Measurements from ENCODE around the gene CSMD2. TPM values are rescaled to one million over a fixed set of nuclear protein-coding genes. Genes with fewer than 3 reads are reported as not detected.

CSMD2 gene
- total and polyA plus RNA-seq, 2 donors from 2014 or later, result 0.47 TPM; not detected in 1

DNA sequence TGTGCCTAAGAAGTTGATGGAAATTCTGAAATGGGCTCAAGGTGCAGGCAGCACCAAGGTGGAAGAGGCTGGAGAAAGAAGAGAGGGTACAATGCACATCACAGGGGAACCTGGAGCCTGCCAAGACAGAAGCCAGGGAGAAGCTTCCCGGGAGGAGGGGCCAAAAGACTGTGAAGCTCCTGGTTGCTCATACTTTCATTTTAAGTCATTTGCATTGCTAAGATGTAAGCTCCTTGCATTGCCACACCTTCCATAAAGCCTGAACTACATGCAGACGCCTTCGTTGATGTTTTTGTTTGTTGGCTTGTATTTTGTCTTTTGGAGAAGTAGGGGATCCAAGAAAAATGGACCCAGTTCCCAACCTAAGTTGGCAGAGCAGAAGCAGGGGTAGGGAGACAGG is 232.2 kb downstream of the CSMD2 start:
- TF ChIP-seq, protein P1, sequence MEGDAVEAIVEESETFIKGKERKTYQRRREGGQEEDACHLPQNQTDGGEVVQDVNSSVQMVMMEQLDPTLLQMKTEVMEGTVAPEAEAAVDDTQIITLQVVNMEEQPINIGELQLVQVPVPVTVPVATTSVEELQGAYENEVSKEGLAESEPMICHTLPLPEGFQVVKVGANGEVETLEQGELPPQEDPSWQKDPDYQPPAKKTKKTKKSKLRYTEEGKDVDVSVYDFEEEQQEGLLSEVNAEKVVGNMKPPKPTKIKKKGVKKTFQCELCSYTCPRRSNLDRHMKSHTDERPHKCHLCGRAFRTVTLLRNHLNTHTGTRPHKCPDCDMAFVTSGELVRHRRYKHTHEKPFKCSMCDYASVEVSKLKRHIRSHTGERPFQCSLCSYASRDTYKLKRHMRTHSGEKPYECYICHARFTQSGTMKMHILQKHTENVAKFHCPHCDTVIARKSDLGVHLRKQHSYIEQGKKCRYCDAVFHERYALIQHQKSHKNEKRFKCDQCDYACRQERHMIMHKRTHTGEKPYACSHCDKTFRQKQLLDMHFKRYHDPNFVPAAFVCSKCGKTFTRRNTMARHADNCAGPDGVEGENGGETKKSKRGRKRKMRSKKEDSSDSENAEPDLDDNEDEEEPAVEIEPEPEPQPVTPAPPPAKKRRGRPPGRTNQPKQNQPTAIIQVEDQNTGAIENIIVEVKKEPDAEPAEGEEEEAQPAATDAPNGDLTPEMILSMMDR (IDR thresholded peaks at IDR 0.05; ENCODE audit: borderline replicate concordance, extremely low read depth, insufficient read depth), result no peak

DNA sequence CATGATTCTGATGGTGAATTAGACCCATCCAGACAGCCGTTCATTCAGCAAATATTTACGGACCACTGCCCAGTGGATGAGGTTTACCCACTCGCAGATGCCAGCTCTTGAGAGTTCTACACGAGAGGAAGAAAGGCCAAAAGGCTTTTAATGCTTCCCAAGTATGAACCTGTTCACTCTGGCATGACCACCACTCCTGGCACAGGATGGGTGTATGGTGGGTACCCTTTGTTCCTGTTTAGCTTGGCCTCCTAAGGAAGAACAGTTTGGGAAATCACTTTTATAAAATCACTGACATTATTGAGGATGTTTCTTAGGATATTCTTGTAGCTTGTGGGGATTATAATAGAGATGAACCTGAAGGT is 233.9 kb downstream of the CSMD2 start:
- no peaks in the 10 kb centered on the region for H3K9me3 ChIP-seq (ENCODE audit: control insufficient read depth in 2 of 3, insufficient read depth in 1 of 3, low read length in 3 of 3)
- H3K4me3 ChIP-seq (ENCODE audit: low read length in 3 of 3), result no peak overlapping the region
- FAIRE-seq (no peak), DNase-seq (no peak)
- TF ChIP-seq, protein P1 (IDR thresholded peaks at IDR 0.05; ENCODE audit: borderline replicate concordance, extremely low read depth, insufficient read depth), result no peak
- H3K36me3 ChIP-seq (ENCODE audit: control insufficient read depth in 2 of 3, insufficient read depth in 3 of 3, low read length in 3 of 3), result no peaks in the 10 kb centered on the region
- H3K27me3 ChIP-seq (ENCODE audit: control insufficient read depth, insufficient read depth, low read length), result no peaks in the 10 kb centered on the region
- intact Hi-C loops (cut with DNase I), result no loop called here
- H3K27ac ChIP-seq (ENCODE audit: low read depth in 2 of 2, low read length in 2 of 2), result no peak overlapping the region
- H3K9ac ChIP-seq (ENCODE audit: low read length in 3 of 3), result no peak overlapping the region
- no peaks in the 10 kb centered on the region for H3K4me1 ChIP-seq (ENCODE audit: control insufficient read depth in 2 of 3, insufficient read depth in 2 of 3, low read depth in 1 of 3, low read length in 3 of 3)

More for the DNA sequence above, 232.2 kb downstream of the CSMD2 start:
- DNase-seq (no peak), FAIRE-seq (no peak)
- H3K4me1 ChIP-seq (ENCODE audit: control insufficient read depth in 2 of 3, insufficient read depth in 2 of 3, low read depth in 1 of 3, low read length in 3 of 3), result no peaks in the 10 kb centered on the region
- H3K4me3 ChIP-seq (ENCODE audit: low read length in 3 of 3), result no peak overlapping the region
- H3K36me3 ChIP-seq (ENCODE audit: control insufficient read depth in 2 of 3, insufficient read depth in 3 of 3, low read length in 3 of 3), result no peaks in the 10 kb centered on the region
- H3K9ac ChIP-seq (ENCODE audit: low read length in 3 of 3), result no peak overlapping the region
- H3K27me3 ChIP-seq (ENCODE audit: control insufficient read depth, insufficient read depth, low read length), result no peaks in the 10 kb centered on the region
- H3K27ac ChIP-seq (ENCODE audit: low read depth in 2 of 2, low read length in 2 of 2), result no peak overlapping the region
- intact Hi-C loops (cut with DNase I), result no loop called here
- H3K9me3 ChIP-seq (ENCODE audit: control insufficient read depth in 2 of 3, insufficient read depth in 1 of 3, low read length in 3 of 3), result no peaks in the 10 kb centered on the region

DNA sequence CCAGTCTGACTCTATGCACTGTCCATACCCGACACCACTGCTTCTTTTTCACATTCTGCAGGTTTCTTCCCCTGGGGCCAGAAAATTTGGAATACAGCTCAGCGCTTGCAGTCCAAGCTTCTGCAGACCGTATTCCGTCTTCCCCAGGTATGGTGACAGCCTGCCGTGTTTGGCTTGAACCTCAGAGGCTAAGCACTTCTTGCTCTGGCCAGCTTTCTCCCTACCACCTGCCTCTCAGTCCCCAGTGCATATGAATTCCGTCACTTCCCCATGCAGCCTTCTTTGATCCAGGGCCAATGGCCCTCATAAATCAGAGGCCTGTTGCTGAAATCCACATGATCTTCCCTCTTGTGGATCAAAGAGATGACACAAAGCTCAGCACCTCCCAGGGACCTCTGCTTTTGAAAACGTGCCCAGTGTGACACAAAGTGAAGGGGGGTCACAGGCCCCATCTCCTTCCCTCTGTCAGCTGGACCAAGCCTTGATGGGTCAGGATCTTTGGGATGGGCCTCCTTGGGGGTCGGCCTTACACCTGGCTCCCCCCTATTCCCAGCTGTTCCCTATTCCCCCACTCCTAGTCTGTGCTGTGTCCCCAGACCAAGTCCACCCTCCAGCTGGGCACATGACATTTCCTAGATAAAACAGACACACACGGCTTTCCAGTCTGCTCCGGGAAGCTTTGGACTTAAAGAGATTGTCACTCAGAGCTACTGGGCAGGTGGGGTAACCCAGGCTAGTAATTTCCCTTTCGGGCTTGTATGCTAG is 234.5 kb downstream of the CSMD2 start:
- DNase-seq (peak in 2 of 5 donors; percentile 18 to 27), FAIRE-seq (no peak)
- Histone ChIP-seq H3K9ac (ENCODE audit: low read length in 3 of 3) (no peak overlapping the region), H3K4me3 (ENCODE audit: low read length in 3 of 3) (no peak overlapping the region), H3K36me3 (ENCODE audit: control insufficient read depth in 2 of 3, insufficient read depth in 3 of 3, low read length in 3 of 3) (no peaks in the 10 kb centered on the region), H3K9me3 (ENCODE audit: control insufficient read depth in 2 of 3, insufficient read depth in 1 of 3, low read length in 3 of 3) (no peaks in the 10 kb centered on the region), H3K27me3 (ENCODE audit: control insufficient read depth, insufficient read depth, low read length) (no peaks in the 10 kb centered on the region), H3K4me1 (ENCODE audit: control insufficient read depth in 2 of 3, insufficient read depth in 2 of 3, low read depth in 1 of 3, low read length in 3 of 3) (no peaks in the 10 kb centered on the region), H3K27ac (ENCODE audit: low read depth in 2 of 2, low read length in 2 of 2) (no peak overlapping the region)
- TF ChIP-seq, protein P1 (IDR thresholded peaks at IDR 0.05; ENCODE audit: borderline replicate concordance, extremely low read depth, insufficient read depth), result no peak
- intact Hi-C loops (cut with DNase I), result no loop called here

All from kidney (tissue), 14 donors.